ENCODE data around the gene PCBP3.

- TF ChIP-seq EZH2 (IDR thresholded peaks at IDR 0.05; ENCODE audit: borderline replicate concordance, low read depth, low read length, severe bottlenecking) (no peak), CTCF (IDR thresholded peaks at IDR 0.05; ENCODE audit: borderline replicate concordance, extremely low read depth, low read length, poor library complexity, severe bottlenecking) (no peak)
These were observed 195.1 kb downstream of the PCBP3 start for GRCh38 chr21:45838634-45839033.
